NCI-H82 treated with DMSO at 0.1 percent for 48 hours (cell line): ENCODE data around the gene TLL1.

Source experiments
- DNase-seq: peaks from one replicate; lab custom pipeline; 2025; ENCODE audit not compliant: unreplicated experiment; lab: John Stamatoyannopoulos, UW

The TLL1 gene

DNA sequence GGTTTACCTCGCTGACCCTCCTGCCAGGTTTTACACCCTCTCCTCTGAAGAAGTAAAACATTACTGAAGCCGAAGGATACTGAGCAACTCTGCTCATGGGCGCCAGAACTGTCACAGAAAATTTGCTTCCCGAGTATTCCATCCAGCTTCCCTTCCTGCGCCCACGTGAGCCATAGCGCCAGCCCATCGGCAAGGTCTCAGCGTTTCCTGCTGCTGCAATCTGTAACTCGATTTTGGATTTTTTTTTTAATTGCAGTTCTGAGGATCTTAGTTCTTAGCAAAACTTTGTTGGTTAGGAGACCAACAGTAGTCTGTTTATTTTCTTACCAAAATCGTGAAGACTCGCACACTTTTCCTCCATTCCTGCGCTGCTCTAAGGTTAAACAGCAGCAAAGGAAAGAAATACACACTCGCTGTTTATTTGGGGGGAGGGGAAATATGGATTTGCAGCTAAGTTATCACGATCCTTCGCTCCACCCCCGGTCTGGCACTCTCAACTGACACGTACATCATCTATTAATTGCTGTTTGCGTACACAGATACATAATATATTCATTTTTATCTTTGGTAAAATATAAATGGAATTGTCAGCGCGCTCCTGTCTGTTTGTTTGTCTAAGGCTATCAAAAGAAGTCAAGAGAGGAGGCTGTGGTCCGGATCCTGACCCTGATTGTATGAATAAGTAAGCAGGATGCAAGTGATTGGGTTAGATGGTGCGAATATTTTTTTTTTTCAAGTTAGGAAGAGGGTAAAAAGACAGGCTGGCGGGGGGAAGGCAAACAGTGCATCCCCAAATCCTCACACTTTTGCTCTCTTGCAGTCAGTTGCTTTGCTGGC is at the start of gene TLL1:
Gene TLL1, plus strand, starts transcription at position 777 of the 837 bp plus-strand sequence. CDS start 668 bp downstream, outside the sequence.
- peak; percentile 7 for DNase-seq

DNA sequence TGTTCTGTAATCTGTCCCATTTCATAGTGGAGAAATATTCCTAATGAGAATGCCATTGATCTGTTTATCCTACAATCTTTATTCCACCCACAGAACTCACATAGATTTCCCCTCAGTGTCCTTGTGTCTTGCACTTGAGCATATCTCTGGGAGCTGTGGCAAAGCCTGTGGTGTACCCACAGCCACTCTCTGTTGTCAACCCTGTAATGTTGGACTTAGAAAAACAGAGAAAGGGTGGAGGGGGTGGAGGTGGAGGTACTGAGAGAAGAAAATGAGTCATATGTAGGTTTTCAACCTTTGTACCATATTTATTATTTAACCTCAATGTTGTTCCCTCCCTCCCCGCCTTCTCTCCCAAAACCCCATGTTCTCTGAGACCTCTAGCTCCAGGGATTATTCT is 46.9 kb upstream of the TLL1 start:
- DNase-seq: no peak

DNA sequence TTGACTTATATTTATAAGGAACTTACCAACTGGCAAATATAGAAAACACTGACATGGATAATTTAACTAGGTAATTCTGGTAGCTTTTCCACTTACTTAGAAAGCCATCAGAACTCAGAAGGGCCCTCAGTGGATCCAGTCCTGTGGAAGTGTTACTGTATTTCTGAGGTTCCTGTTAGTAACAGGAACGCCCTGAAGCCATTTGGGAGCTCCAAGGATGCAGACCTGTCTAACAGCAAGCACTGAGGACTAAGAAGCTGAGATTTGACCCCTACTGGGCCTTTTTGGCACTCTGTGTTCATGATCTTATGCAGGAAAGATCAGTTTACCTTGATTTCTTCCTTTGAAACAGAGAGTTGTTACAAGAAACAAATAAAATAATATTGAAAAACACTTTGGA is 46.0 kb upstream of the TLL1 start:
- no peak for DNase-seq

DNA sequence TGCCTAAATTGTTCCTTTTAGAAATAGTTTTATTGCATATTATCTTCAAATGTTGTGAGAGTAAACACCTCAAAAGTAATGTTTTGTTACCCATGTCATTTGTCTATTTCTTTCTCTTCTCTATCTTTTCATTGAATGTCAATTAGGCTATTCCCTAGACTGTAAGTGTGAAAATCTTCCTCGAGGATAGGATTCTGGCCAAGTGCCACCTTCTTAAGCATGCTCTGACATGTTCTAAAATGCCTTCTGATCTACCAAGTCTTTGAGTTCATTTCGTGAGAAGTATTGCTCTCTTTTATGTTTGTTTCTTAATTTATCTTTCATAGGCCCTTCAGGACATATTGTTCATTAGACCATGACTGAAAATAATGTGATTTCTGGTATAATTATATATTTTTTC is 44.1 kb upstream of the TLL1 start:
- no peak for DNase-seq

DNA sequence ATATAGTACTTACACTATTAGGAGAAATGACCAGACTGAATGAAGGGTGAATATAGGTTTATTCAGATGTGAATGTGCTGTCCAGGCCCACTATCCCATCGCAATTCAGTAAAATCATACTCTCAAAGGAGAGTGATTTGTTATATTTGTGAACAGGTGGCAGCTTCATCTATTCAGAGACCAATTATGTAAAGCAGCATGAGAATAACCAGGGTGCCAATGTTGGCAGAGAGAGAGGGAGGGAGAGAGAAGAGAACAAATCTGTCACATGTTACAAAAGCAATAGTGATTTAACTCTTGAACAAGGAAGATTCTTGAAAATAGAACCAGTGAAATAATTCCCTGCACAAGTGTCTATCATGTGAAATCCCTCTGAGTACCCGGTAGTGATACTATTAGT is 38.9 kb upstream of the TLL1 start:
- no peak for DNase-seq

DNA sequence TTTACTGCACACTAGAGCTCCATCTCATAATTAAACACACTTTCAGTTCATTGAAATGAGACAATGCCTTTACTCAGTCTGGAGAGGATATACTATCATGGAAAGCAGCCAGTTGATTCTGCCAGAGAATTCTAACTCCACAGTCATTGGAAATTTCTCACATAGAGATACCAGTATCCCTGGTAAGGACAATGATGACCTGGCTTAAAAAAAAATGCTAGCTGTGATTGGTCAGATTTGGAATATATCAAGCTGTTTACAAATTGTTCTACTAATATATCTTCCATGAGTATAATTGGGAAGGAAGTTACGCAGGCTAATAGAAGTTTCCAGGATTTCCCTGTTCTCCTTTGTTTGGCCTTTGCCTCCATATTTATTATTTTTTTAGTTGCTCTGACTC is 34.5 kb upstream of the TLL1 start:
- DNase-seq: no peak

DNA sequence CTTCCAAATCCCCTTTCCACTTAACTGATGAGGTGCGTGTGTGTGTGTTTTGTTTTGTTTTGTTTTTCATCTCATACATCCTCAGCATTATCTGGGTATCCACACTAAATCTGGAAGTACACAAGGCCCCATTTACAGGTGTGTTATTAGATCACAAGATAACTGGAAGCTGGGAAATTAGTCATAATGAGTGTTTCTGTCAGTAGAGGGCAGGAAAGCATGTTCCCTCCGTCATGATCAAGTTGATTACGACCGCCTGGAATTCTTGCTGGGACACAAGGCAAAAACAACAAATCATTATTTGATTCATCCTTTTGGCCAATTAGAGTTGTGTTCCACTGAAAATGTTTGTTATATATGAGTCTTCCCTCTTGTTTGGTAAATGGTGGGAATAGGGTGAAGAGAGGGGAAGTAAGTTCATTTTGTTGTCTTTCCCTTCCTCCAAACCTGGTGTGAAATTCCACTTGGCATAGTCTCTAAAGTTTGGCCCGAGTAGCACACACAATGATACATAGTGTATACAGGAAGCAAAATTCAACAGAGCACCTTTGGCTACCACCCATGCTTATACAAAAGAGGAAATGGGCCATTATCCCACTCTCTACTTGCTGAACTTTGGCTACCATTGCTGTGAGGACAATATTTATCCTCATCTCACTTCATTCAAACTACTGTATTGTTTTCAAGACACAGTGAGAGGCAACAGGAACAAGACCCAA is 33.3 kb upstream of the TLL1 start:
- DNase-seq: no peak

DNA sequence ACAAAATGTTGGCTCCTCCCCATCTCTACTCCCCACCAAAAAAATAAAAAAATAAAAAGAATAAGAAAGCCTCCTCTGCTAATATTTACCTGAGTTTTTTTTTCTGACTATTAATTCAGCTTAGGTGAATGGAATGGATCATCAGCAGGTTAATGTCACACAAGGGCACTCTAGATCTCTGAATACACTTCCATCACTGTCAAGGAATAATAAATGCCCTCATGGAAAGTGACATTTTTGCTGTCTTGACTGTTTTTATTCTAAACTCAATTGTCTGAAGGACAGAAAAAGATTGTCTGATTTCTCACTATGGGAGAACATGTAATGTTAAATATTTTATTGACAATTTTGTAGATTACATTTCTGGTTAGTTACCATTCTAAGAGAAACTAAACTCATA is 30.4 kb upstream of the TLL1 start:
- DNase-seq: no peak

DNA sequence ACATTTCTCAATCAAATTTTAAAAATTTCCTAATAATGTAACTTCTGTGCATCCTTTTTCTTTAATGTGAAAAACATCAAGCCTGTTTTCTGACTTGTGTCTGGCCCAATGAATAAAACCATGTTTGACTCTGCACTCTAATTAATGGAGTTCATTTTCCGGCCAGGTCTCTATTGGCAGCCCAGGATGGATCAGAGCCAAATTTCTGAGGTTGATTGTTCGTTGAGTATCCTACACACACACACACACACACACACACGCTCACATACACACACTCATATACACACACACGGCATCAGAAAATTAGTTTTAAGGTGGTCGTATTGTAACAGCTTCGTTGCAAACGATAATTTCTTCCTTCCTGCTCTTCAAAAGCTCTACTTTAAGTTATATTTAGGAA is 28.9 kb upstream of the TLL1 start:
- no peak for DNase-seq

DNA sequence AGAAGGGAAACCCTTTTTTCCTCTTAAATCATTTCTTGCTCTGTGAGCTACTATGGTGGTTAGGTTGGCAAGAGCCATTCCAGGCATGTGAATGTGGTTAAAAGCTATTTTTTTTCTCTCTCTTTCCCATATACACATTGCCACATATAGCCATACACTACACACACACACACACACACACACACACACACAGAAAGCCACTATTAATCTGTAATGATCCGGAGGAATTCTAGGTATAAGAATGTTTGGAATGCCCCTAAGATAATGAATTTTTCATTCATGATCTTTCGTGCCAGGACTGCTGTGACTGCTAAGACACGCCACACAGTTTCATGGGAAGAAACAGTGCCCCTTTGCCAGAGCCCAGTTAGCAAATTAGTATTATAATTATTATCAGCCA is 21.8 kb upstream of the TLL1 start:
- no peak for DNase-seq

DNA sequence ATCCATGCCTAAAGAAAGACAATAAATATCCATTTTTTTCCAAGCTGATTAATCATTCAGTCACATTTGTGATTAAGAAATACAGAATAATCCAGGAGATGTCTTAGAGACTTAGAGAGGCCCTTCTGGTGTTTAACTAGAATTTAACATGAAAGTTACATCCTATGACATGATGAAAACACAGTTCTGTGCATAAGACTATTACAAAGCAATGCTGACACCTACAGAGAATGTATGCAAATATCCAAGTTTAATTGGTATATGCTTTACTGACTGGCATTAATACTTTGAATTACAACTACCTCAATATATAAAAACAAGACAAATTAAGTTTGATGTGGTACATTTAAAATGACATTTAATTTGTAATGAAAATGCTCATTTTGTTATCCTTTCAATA is 17.8 kb upstream of the TLL1 start:
- DNase-seq: no peak

DNA sequence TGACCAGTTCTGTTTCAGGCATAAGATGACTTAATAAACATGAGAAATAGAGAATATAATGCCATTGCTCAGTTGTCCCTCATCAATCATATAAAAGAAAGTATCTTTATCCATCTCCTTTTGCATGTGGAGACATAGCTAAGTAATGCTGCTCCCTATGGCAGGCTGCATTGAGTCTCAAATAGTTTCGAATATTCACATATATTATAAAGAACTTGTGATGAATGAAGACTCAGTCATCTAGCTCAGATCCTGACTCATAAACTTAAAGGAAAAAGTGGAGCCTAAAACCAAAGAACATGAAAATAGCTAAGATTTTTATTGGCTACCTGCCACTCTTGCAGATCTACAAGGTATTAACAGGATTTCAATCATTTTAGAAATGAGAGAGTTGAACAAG is 11.7 kb upstream of the TLL1 start:
- no peak for DNase-seq

DNA sequence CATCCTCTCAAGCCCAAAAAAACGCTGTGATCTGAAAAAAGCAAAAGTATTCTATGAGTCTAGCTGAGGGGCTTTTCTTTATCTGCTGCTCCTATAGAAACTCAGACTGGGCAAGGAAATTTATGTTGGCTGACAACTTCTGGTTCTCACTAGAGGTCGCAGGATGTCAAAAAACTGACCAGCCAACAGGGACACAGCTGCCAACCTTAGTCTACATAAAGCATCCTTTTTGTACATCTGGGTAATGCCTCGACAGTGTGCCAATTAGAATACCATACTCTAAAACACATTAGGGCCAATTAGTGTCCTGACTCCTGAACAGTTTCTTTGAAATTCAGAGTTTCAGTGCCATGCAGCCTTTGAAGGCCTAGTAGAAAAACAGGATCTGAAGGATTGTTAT is 8.8 kb upstream of the TLL1 start:
- DNase-seq: no peak

DNA sequence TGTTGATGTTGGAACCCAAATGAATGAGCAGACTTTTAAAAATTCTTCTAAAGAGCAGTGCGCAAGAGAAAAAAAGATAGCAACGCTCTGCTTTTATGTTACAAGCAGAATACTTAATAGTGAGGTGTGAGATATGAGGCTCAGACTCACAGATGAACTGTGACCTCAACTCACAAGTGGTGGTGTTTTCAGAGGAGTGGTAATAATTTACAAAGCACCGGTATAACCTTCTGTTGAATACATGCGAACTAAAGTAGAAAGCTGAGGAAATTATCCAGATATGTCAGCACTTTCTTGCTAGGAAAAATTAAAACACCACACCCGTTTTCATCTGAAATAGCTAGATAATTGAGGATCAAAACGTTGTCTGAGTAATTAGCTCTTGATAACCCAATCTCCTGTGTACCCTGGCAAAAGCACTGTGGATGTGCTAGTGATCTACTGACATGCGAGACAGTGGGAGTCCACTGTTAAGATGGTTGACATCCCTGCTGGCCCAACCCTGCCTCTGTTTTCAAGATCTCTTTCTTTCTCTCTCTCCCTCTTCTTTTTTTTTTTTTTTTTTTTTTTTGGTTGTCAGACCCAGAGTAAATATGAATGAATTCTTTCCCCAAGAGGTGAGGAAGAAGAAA is 6.9 kb upstream of the TLL1 start:
- DNase-seq: no peak

DNA sequence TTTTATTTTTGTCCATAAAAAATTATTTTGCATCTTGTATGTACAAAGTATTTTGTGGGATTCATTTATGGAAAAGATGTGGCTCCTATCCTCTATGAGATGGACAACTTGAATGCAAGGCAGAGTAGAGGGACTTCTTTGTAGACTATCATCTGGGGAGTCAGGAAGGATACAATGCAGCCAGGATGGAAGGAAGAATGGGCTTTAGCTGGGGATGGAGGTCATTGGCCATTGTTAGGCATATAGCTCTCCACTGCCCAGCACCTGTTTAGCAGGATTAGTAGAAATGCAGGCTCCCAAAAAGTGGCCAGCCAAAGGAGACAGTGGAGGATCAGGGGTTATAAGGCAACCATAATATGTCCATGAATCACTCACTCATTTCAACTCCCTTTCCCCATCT is 5.1 kb upstream of the TLL1 start:
- no peak for DNase-seq

DNA sequence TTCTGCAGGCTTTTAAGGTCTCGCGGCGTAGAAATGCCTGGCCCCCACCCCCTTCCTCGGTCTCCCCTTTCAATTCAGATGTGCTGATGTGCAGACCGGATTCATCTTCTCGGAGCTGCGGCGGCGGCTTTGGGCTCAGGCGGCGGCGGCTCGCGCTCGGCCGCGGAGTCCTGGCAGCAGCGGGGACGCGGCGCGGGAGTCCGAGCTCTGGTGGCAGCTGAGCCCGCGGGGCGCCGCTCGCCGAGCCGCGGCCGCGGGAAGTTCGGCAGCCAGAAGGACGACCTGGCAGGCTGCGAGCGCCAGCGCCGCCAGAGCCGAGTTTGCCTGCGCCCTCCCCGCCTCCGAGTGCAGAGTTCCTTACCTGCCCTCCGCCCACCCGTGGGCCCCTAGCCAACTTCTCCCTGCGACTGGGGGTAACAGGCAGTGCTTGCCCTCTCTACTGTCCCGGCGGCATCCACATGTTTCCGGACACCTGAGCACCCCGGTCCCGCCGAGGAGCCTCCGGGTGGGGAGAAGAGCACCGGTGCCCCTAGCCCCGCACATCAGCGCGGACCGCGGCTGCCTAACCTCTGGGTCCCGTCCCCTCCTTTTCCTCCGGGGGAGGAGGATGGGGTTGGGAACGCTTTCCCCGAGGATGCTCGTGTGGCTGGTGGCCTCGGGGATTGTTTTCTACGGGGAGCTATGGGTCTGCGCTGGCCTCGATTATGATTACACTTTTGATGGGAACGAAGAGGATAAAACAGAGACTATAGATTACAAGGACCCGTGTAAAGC is 448 bp downstream of the TLL1 start:
- DNase-seq: no peak

DNA sequence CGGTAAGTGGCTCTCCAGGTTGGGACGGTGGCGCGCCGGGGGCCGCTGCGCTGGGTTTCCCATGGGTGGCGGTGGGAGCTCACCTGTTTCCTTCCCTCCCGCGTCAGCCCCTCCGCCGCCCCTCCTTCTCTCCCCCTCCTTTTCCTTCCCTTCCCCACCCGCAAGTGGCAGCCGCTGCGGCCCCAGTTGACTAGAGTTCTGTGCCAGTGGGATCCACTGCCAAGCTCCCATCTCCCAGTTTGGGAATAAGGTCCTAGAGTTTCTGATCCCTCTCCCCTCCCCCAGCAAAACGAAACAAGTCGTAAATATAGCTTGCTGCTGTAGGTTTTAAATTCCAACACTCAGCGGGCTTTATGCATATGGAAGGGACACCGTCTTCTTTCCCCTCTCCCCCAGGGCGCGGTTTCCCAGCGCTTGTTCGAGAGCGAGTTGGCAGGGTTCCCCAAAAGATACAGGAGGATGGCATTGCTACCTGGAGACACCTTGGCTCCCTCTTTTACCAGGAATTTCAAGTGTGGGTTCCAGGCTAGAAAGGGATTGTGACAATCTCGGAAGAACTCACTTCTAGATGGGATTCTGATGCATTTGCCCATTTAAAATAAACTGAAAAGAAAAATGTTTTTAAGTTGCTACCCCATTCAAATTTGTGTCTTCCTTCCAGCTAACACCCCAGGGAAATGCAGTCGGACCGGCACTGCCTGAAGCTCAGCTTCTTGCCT is 1.2 kb downstream of the TLL1 start:
- no peak for DNase-seq

DNA sequence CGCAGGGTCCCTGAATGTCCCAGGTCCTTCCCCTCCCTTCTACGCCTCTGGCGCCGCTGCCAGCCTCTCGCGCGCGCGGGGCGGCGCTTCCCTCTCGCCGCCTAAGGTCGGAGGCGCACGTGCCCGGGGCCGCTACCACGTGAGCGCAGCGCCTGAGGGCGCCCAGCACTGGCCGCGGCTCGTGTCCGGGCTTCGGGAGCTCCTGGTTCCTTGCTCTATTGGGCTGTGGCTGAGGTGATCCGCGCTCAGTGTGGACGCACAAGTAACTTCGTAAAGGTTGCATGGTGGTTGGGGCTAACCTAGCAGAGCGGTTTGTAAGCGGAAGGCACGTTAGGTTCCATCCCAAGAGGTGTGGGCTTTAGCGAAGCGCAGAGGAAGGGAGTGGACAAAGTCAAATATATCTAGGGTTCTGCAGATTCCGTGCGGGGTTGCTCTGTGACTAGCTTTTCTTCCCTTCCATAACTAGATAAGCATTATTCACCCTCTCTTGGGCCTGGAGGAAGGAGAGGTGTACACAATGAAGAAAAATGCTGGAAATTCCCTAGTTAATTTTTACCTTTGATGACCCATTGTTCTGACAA is 1.8 kb downstream of the TLL1 start:
- no peak for DNase-seq

DNA sequence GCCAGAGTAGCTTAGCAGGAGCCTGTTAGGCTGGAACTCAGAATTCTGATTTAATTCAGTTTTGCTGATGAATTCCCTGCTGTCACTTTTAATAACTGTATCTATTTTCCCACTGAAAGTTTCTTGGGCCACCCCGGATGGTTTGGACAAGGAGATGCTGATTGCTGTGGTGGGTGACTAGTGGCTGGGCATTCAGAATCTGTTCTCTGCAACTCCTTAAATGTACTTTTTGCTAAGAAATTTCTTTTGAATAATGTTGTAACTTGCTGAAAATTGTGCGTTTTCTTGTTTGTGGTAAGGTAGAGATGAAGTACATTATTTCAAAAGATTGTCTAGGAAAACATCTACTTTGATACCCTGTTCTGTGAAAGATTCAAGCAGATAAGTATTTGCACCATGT is 2.4 kb downstream of the TLL1 start:
- no peak for DNase-seq

DNA sequence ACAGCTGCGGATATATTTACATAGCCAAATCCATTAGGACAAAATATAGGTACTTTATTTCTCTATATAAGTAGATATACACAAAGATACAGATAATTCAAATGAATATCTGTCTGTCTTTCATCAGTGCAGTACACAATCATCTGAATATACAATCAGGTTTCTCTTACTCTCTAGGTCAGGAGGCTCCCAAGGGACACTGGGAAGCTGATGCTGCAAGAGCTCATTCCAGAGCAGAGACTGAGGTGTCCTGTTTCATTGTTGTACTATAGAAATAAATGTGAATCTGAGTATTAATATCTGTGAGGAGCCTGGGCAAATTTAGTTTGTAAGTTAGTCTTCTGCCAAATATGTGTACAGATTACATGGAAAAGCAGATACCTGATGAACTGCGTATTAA is 4.2 kb downstream of the TLL1 start:
- no peak for DNase-seq
